Spinal cord (tissue), 10 donors: Measurements from ENCODE around the gene RSPO1. TPM values are rescaled to one million over a fixed set of nuclear protein-coding genes. Genes with fewer than 3 reads are reported as not detected.

ENCODE experiments used
- DNase-seq, 6 donors: peaks; one replicate each; pipeline versions ENCODE4 v3.0.0 to v3.0.0-alpha.2; 2013 to 2015; ENCODE audit warnings: low spot score in 6 of 6, low read depth in 4 of 6
- H3K27ac ChIP-seq: one replicate; pipeline ENCODE4 v1.5.1; 2013; ENCODE audit warnings: low read depth, low read length, control low read depth
- H3K27me3 ChIP-seq: one replicate; pipeline ENCODE4 v1.6.1; 2013; ENCODE audit warnings: low read length; ENCODE audit not compliant: control insufficient read depth, insufficient read depth
- H3K36me3 ChIP-seq: one replicate; pipeline ENCODE4 v1.6.1; 2013; ENCODE audit warnings: low read length; ENCODE audit not compliant: control insufficient read depth, insufficient read depth
- H3K4me1 ChIP-seq: one replicate; pipeline ENCODE4 v1.6.1; 2013; ENCODE audit warnings: low read length; ENCODE audit not compliant: control insufficient read depth, insufficient read depth
- H3K4me3 ChIP-seq: one replicate; pipeline ENCODE4 v1.5.1; 2013; ENCODE audit warnings: low read depth, low read length, control low read depth
- H3K9me3 ChIP-seq: one replicate; pipeline ENCODE4 v1.6.1; 2013; ENCODE audit warnings: low read length; ENCODE audit not compliant: control insufficient read depth, insufficient read depth
- WGBS: methylation state at CpG from one replicate; pipeline ENCODE4 v1.1.5; 2013; ENCODE audit warnings: missing lambda C conversion rate; ENCODE audit not compliant: insufficient coverage; 5-methylcytosine and 5-hydroxymethylcytosine counted together
- polyA plus RNA-seq, 2 donors: library from polyadenylated mRNA; unstranded; fragments of 120-200 nt; gene quantifications; one replicate each; pipeline ENCODE4 v1.2.1, GENCODE V29; 2013; ENCODE audit not compliant: insufficient read length in 2 of 2
- total RNA-seq, 2 donors: library from RNA; depleted of rRNA in 1 of 2; stranded (reverse); fragments of 120-200 nt in 1 of 2; fragments of >200 nt in 1 of 2; gene quantifications; one replicate each; pipeline versions ENCODE4 v1.2.3 to v1.2.4, GENCODE V29; 2013 to 2014
- donor health status: healthy.

RSPO1 gene
- total and polyA plus RNA-seq, 4 donors, result 0.06 to 0.29 (median 0.27) TPM; not detected in 1

- Histone ChIP-seq H3K27ac (no peak overlapping the region), H3K27me3 (peaks cover 2% of the 10 kb centered on the region), H3K9me3 (no peaks in the 10 kb centered on the region), H3K4me1 (no peaks in the 10 kb centered on the region), H3K36me3 (no peaks in the 10 kb centered on the region), H3K4me3 (no peak overlapping the region)
- no peak for DNase-seq
- WGBS, result 73% methylated on average over 9 of the region's 14 CpGs
Measured at GRCh38 chr1:37657620-37658412, 23.1 kb upstream of the RSPO1 start.

DNA sequence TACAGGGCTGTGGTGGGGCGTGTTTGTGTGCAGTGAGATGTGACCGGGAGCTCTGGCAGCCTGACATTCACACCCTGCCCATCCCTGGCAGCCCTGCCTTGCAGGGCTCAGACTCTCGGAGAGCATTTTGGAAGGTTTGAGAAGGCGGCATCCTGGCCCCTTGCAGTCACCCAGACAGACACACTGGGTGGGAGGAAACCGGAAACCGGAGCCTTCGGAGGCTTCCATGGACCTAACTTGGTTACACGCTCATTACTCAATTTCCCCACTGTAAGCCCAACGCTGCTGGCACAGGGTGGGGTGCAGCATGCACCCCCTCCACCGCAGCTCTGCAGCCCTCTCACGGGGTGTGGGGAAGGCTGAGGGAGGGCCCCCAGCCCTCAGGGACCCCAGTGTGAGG lies 22.2 kb upstream of the RSPO1 start:
- Histone ChIP-seq H3K4me1 (no peaks in the 10 kb centered on the region), H3K4me3 (no peak overlapping the region), H3K36me3 (no peaks in the 10 kb centered on the region), H3K27me3 (peaks cover 2% of the 10 kb centered on the region), H3K27ac (no peak overlapping the region), H3K9me3 (no peaks in the 10 kb centered on the region)
- 80% methylated on average over 6 of the region's 11 CpGs for WGBS
- no peak for DNase-seq

DNA sequence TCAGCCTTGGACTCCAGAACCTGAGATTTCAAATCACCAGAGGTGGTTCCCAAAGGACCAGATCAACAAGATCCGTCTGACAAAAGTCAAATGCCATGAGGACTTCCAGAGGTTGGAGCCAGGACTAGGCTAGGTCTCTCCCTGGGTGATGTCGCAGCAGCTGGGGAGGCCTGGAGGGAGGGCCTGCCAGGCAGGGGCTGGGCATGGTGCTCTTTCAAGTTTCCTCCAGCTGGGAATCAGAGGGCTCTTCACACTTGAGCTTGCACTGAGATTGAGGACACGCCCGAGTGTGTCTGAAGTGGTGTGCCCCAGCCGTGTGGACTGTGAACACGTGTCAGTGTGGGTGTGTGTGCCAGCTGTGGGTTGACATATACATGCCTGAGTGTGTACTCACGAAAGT lies 21.3 kb upstream of the RSPO1 start:
- 72% methylated on average over 7 of the region's 7 CpGs for WGBS
- H3K27ac ChIP-seq, result no peak overlapping the region
- H3K27me3 ChIP-seq, result peaks cover 2% of the 10 kb centered on the region
- DNase-seq, result no peak
- H3K4me3 ChIP-seq, result no peak overlapping the region
- no peaks in the 10 kb centered on the region for H3K4me1 ChIP-seq
- no peaks in the 10 kb centered on the region for H3K36me3 ChIP-seq
- H3K9me3 ChIP-seq, result no peaks in the 10 kb centered on the region

GRCh38 chr1:37655274-37655673 lies 20.6 kb upstream of the RSPO1 start:
- Histone ChIP-seq H3K27me3 (peaks cover 2% of the 10 kb centered on the region), H3K9me3 (no peaks in the 10 kb centered on the region), H3K4me1 (no peaks in the 10 kb centered on the region), H3K36me3 (no peaks in the 10 kb centered on the region), H3K27ac (no peak overlapping the region), H3K4me3 (no peak overlapping the region)
- DNase-seq, result no peak

GRCh38 chr1:37653906-37654305 lies 19.2 kb upstream of the RSPO1 start:
- peaks cover 2% of the 10 kb centered on the region for H3K27me3 ChIP-seq
- no peak overlapping the region for H3K27ac ChIP-seq
- no peaks in the 10 kb centered on the region for H3K36me3 ChIP-seq
- DNase-seq, result no peak
- H3K4me1 ChIP-seq, result no peaks in the 10 kb centered on the region
- no peak overlapping the region for H3K4me3 ChIP-seq
- H3K9me3 ChIP-seq, result no peaks in the 10 kb centered on the region
- WGBS, result 62% methylated on average over 2 of the region's 5 CpGs

DNA sequence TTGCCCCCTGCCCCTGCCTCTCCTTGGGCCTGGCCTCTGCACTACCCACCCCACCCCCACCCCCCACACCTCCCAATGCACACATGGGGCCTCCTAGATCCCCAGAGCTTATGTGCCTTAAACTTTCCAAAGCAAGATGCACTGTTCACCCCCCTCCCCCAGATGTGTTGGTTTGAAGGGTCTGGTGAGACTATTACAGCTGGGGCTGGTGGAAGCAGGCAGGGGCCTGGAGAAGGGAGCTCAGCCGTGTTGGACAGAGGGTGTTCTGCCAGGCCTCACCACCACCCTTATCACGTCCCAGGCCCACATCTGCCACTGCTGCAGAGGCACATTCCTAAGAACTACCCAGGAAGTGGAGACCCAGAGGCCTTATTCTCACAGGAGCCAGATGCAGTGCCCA lies 18.3 kb upstream of the RSPO1 start:
- Histone ChIP-seq H3K9me3 (no peaks in the 10 kb centered on the region), H3K4me1 (no peaks in the 10 kb centered on the region), H3K4me3 (no peak overlapping the region), H3K36me3 (no peaks in the 10 kb centered on the region), H3K27me3 (no peaks in the 10 kb centered on the region), H3K27ac (no peak overlapping the region)
- WGBS, result 69% methylated on average over 2 of the region's 2 CpGs
- DNase-seq, result no peak

DNA sequence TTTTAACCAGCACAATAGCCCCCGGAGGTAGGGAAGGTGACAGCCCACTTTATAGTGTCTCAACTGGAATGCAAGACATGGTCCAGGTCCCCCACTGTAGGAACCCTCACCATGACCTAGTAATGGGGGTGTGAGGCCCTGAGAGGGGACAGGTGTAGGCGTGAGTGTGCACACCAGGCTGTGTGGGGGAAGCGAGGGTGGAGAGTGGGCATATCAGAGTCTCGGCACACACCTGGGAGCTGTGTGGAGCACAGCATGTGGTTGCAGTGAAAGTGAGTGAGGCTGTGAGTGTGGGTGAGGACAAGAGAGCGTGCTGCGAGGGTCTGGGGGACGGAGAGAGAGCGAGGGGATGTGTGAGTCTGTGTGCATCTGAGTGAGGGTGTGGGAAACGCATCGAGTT lies 17.1 kb upstream of the RSPO1 start:
- Histone ChIP-seq H3K4me1 (no peaks in the 10 kb centered on the region), H3K27ac (no peak overlapping the region), H3K36me3 (no peaks in the 10 kb centered on the region), H3K27me3 (peaks cover 3% of the 10 kb centered on the region), H3K4me3 (no peak overlapping the region), H3K9me3 (no peaks in the 10 kb centered on the region)
- WGBS, result 79% methylated on average over 3 of the region's 10 CpGs
- no peak for DNase-seq

DNA sequence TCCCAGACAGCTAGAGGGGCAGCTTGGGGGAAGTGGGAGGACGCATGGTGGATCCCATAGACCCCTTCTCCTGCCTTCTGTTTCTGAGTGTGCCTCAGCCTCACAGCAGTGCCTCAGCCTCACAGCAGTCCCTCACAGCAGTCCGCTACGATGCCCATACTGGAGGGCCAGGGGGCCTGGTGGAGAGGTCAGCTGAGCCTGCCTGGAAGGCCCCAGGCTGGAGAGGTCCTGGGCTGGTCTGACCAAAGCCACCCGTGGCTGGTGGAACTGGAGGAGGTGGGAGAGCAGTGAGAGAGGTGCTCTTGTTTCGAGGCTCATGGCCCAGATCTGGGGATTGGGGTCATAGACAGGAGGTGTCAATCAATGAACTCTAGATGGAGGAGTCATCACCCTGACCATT lies 16.0 kb upstream of the RSPO1 start:
- DNase-seq, result no peak
- Histone ChIP-seq H3K4me1 (no peaks in the 10 kb centered on the region), H3K36me3 (no peaks in the 10 kb centered on the region), H3K9me3 (no peaks in the 10 kb centered on the region), H3K27ac (no peak overlapping the region), H3K27me3 (peaks cover 3% of the 10 kb centered on the region), H3K4me3 (no peak overlapping the region)
- WGBS, result 79% methylated on average over 4 of the region's 5 CpGs

- DNase-seq, result no peak
- Histone ChIP-seq H3K27ac (no peak overlapping the region), H3K9me3 (no peaks in the 10 kb centered on the region), H3K4me3 (no peak overlapping the region), H3K4me1 (no peaks in the 10 kb centered on the region), H3K36me3 (no peaks in the 10 kb centered on the region), H3K27me3 (peaks cover 3% of the 10 kb centered on the region)
- WGBS, result 55% methylated on average over 3 of the region's 5 CpGs
Measured at GRCh38 chr1:37650173-37650572, 15.5 kb upstream of the RSPO1 start.

DNA sequence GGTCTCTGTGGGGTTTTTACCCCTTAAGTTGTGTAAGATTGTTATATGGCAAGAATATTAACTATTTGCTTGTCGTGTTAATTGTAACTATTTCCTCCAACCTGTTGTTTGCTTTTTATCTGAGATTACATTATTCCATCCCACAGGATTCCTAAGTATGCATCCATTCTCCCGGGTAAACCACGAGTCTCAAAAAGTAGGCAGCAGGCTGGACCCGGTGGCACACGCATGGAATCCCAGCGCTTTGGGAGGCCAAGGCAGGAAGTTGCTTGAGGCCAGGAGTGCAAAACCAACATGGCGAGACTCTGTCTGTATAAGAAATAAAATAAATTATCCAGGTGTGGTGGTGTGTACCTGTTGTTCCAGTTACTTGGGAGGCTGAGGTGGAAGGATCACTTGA lies 12.6 kb upstream of the RSPO1 start:
- Histone ChIP-seq H3K4me3 (no peak overlapping the region), H3K36me3 (no peaks in the 10 kb centered on the region), H3K4me1 (no peaks in the 10 kb centered on the region), H3K9me3 (no peaks in the 10 kb centered on the region), H3K27ac (no peak overlapping the region), H3K27me3 (peaks cover 14% of the 10 kb centered on the region)
- 88% methylated on average over 6 of the region's 7 CpGs for WGBS
- no peak for DNase-seq
